HCT116 (cell line): ENCODE results near the gene SH3TC2. TPM values are rescaled to one million over a fixed set of nuclear protein-coding genes. Genes with fewer than 3 reads are reported as not detected.

Experiments used
- ATAC-seq: fragments of 200-7000 bp; cut with Tn5 transposase; 2 replicates; pipeline ENCODE4 v1.9.1; 2020; ENCODE audit warnings: mild to moderate bottlenecking, moderate library complexity
- BruUV-seq: library from RNA; stranded (reverse); fragments of 400-500 nt; replicated peaks from 2 replicates; lab custom pipeline; 2021; lab: Mats Ljungman, UMichigan
- CTCF ChIA-PET: fragments of 300-600 bp; sonication (Branson Sonifier 250); formaldehyde crosslinking; loops from one replicate; lab custom pipeline; 2021; ENCODE audit warnings: antibody characterized with exemption; lab: Charles Lee
- POLR2A ChIA-PET: fragments of 300-600, 350-600 bp; sonication (Branson Sonifier 250); formaldehyde crosslinking; loops from one replicate; lab custom pipeline; 2021; ENCODE audit warnings: antibody characterized with exemption; lab: Charles Lee
- RAD21 ChIA-PET, 2 experiments: fragments of 300-600 bp; sonication (Branson Sonifier 250); formaldehyde crosslinking; loops; one replicate each; lab custom pipeline; 2023; ENCODE audit warnings: low total read pairs in 2 of 2; ENCODE audit not compliant: uncharacterized antibody in 2 of 2, unreplicated experiment in 2 of 2, low non-redundant PET in 1 of 2; lab: Charles Lee
- DNase-seq: peaks from one replicate; pipeline ENCODE4 v3.0.0-alpha.2; 2010; ENCODE audit warnings: low read depth, low spot score
- H2AFZ ChIP-seq: fragments of 200-600 bp; shearing (Covaris generic), sonication (generic); 2 replicates; pipeline ENCODE4 v1.6.1; 2017; ENCODE audit warnings: low read depth, mixed run types, mixed read lengths, antibody characterized with exemption, low read length; ENCODE audit not compliant: poor library complexity, severe bottlenecking
- H3K27ac ChIP-seq: 2 replicates; pipeline ENCODE4 v1.5.1; 2012; ENCODE audit warnings: low read depth, low read length
- H3K27me3 ChIP-seq: fragments of 200-600 bp; sonication (generic); 2 replicates; pipeline ENCODE4 v1.6.1; 2016; ENCODE audit warnings: mixed run types, low read length, mixed read lengths; ENCODE audit not compliant: insufficient read depth
- H3K36me3 ChIP-seq, 2 experiments: fragments of 200-500 bp in 1 of 2; fragments of 200-600 bp in 1 of 2; sonication (Bioruptor generic) in 1 of 2; sonication (generic) in 1 of 2; 2 replicates each; pipeline versions ENCODE4 v1.5.1 to v1.6.1; 2014 to 2016; ENCODE audit warnings: low read length in 2 of 2, inconsistent platforms in 1 of 2, mixed read lengths in 1 of 2, mixed run types in 1 of 2; ENCODE audit not compliant: insufficient read depth in 2 of 2, control insufficient read depth in 1 of 2
- H3K4me1 ChIP-seq, 2 experiments: fragments of 200-600 bp in 1 of 2; sonication (generic) in 1 of 2; 2 replicates each; pipeline versions ENCODE4 v1.5.1 to v1.6.1; 2012 to 2017; ENCODE audit warnings: low read length in 2 of 2, inconsistent platforms in 1 of 2, mild to moderate bottlenecking in 1 of 2, mixed read lengths in 1 of 2, mixed run types in 1 of 2, moderate library complexity in 1 of 2; ENCODE audit not compliant: insufficient read depth in 2 of 2, control insufficient read depth in 1 of 2
- H3K4me2 ChIP-seq: fragments of 200-600 bp; sonication (generic); 2 replicates; pipeline ENCODE4 v1.6.1; 2017; ENCODE audit warnings: mixed run types, low read length, mixed read lengths
- H3K4me3 ChIP-seq, 2 experiments: fragments of 200-600 bp in 1 of 2; sonication (generic) in 1 of 2; replicated peaks in 1 of 2; 2 replicates each; pipeline ENCODE4 v1.5.1; 2011 to 2016; ENCODE audit warnings: low read length in 2 of 2, control low read depth in 1 of 2, low read depth in 1 of 2, mild to moderate bottlenecking in 1 of 2, mixed read lengths in 1 of 2, mixed run types in 1 of 2
- H3K79me2 ChIP-seq: fragments of 200-600 bp; sonication (generic); 2 replicates; pipeline ENCODE4 v1.6.1; 2017; ENCODE audit warnings: mild to moderate bottlenecking, mixed run types, low read length, moderate library complexity, mixed read lengths; ENCODE audit not compliant: insufficient read depth
- H3K9ac ChIP-seq: fragments of 200-600 bp; sonication (generic); 2 replicates; pipeline ENCODE4 v1.6.1; 2016; ENCODE audit warnings: low read length, mixed read lengths
- H3K9me2 ChIP-seq: fragments of 200-600 bp; sonication (generic), shearing (Covaris generic); 2 replicates; pipeline ENCODE4 v1.6.1; 2017; ENCODE audit warnings: mixed run types, mild to moderate bottlenecking, moderate library complexity; ENCODE audit not compliant: insufficient read depth
- H3K9me3 ChIP-seq, 2 experiments: fragments of 200-500 bp in 1 of 2; fragments of 200-600 bp in 1 of 2; sonication (Bioruptor generic) in 1 of 2; sonication (generic) in 1 of 2; 2 replicates each; pipeline ENCODE4 v1.6.1; 2014 to 2017; ENCODE audit warnings: low read length in 2 of 2, mixed read lengths in 2 of 2, inconsistent platforms in 1 of 2, low read depth in 1 of 2, mild to moderate bottlenecking in 1 of 2, mixed run types in 1 of 2, moderate library complexity in 1 of 2; ENCODE audit not compliant: control insufficient read depth in 1 of 2, insufficient read depth in 1 of 2
- H4K20me1 ChIP-seq: fragments of 200-600 bp; sonication (generic), shearing (Covaris generic); 2 replicates; pipeline ENCODE4 v1.6.1; 2017; ENCODE audit warnings: mixed run types, mild to moderate bottlenecking, moderate library complexity; ENCODE audit not compliant: insufficient read depth
- CBX3 ChIP-seq: IDR thresholded peaks from 2 replicates; pipeline ENCODE4 v1.6.1; 2012; ENCODE audit warnings: low read depth
- ELF1 ChIP-seq: IDR thresholded peaks from 2 replicates; pipeline ENCODE4 v1.6.1; 2012; ENCODE audit warnings: low read depth, borderline replicate concordance
- EZH2phosphoT487 ChIP-seq: fragments of 200-600 bp; IDR thresholded peaks from 2 replicates; pipeline ENCODE4 v1.6.1; 2018; ENCODE audit warnings: antibody characterized with exemption, borderline replicate concordance
- FOSL1 ChIP-seq: IDR thresholded peaks from 2 replicates; pipeline ENCODE4 v1.6.1; 2012; ENCODE audit warnings: low read depth
- POLR2A ChIP-seq: IDR thresholded peaks from 2 replicates; pipeline ENCODE4 v1.7.0; 2011; ENCODE audit warnings: borderline replicate concordance; ENCODE audit not compliant: insufficient read depth, insufficient read length; ENCODE audit errors: extremely low read depth
- SP1 ChIP-seq: IDR thresholded peaks from 2 replicates; pipeline ENCODE4 v1.6.1; 2012; ENCODE audit warnings: low read depth
- TCF7L2 ChIP-seq: IDR thresholded peaks from 2 replicates; pipeline ENCODE4 v1.7.0; 2011; ENCODE audit warnings: borderline replicate concordance, inconsistent platforms; ENCODE audit not compliant: insufficient read depth, insufficient read length; ENCODE audit errors: extremely low read depth
- ZNF274 ChIP-seq: fragments of 200-500 bp; sonication (Bioruptor generic); IDR thresholded peaks from 2 replicates; pipeline ENCODE4 v1.6.1; 2014; ENCODE audit warnings: mild to moderate bottlenecking, low read depth, low read length, inconsistent platforms
- intact Hi-C: fragments of 100-400 bp; cut with micrococcal nuclease; formaldehyde crosslinking; loops from 2 replicates; pipeline ENCODE4 v1.10.0; 2022
- total RNA-seq: library from RNA; stranded (reverse); gene quantifications from one replicate; pipeline ENCODE4 v1.2.1, GENCODE V29; 2021; ENCODE audit not compliant: unreplicated experiment
- TF ChIP-seq, protein P1 (sequence below), 3 experiments: fragments of 200-600 bp in 1 of 3; sonication (generic) in 1 of 3; IDR thresholded peaks in 2 of 3; conservative IDR thresholded peaks in 1 of 3; 2 replicates each; pipeline ENCODE4 v1.5.1; 2012 to 2017; ENCODE audit warnings: low read depth in 2 of 3, low read length in 2 of 3, antibody characterized with exemption in 1 of 3, borderline replicate concordance in 1 of 3, control low read depth in 1 of 3, mild to moderate bottlenecking in 1 of 3, mixed read lengths in 1 of 3, mixed run types in 1 of 3, moderate library complexity in 1 of 3; ENCODE audit not compliant: insufficient read depth in 1 of 3
- TF ChIP-seq, protein P2 (sequence below): IDR thresholded peaks from 2 replicates; pipeline ENCODE4 v1.6.1; 2011; ENCODE audit warnings: mild to moderate bottlenecking, low read length, moderate library complexity; ENCODE audit not compliant: insufficient replicate concordance; ENCODE audit errors: extremely low read depth

SH3TC2 gene
- total RNA-seq, 1 experiment from 2014 or later: 12.8 TPM

DNA sequence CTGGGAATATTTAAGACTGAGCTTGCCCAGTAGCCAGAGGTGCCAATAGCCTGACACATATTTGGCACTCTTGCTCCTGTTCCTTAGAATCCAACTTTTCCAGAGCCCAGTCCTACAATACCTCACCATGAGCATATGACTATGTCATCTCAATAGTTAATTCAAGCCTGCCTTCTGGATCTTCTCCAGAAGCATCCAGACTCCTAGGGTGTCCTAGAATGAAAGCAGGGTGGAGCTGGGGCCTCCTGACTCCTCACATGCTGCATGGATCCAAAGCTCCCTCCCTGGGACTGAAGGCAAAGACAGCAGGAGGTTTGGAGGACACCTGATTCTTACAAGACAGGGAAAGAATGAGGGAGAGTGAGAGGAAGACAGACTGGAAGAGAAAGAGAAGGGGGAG, 37.9 kb downstream of the SH3TC2 start:
- H3K36me3 ChIP-seq: no peaks in the 10 kb centered on the region
- TF ChIP-seq, protein P1, sequence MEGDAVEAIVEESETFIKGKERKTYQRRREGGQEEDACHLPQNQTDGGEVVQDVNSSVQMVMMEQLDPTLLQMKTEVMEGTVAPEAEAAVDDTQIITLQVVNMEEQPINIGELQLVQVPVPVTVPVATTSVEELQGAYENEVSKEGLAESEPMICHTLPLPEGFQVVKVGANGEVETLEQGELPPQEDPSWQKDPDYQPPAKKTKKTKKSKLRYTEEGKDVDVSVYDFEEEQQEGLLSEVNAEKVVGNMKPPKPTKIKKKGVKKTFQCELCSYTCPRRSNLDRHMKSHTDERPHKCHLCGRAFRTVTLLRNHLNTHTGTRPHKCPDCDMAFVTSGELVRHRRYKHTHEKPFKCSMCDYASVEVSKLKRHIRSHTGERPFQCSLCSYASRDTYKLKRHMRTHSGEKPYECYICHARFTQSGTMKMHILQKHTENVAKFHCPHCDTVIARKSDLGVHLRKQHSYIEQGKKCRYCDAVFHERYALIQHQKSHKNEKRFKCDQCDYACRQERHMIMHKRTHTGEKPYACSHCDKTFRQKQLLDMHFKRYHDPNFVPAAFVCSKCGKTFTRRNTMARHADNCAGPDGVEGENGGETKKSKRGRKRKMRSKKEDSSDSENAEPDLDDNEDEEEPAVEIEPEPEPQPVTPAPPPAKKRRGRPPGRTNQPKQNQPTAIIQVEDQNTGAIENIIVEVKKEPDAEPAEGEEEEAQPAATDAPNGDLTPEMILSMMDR (IDR thresholded peaks at IDR 0.05 in 2 of 3, conservative IDR thresholded peaks at IDR 0.05 in 1 of 3; ENCODE audit: borderline replicate concordance in 1 of 3, insufficient read depth in 1 of 3, low read depth in 2 of 3, low read length in 2 of 3): no peak
- TF ChIP-seq FOSL1 (no peak), CBX3 (no peak), POLR2A (no peak), ELF1 (no peak), TCF7L2 (no peak), ZNF274 (no peak), SP1 (no peak), EZH2phosphoT487 (no peak)
- TF ChIP-seq, protein P2, sequence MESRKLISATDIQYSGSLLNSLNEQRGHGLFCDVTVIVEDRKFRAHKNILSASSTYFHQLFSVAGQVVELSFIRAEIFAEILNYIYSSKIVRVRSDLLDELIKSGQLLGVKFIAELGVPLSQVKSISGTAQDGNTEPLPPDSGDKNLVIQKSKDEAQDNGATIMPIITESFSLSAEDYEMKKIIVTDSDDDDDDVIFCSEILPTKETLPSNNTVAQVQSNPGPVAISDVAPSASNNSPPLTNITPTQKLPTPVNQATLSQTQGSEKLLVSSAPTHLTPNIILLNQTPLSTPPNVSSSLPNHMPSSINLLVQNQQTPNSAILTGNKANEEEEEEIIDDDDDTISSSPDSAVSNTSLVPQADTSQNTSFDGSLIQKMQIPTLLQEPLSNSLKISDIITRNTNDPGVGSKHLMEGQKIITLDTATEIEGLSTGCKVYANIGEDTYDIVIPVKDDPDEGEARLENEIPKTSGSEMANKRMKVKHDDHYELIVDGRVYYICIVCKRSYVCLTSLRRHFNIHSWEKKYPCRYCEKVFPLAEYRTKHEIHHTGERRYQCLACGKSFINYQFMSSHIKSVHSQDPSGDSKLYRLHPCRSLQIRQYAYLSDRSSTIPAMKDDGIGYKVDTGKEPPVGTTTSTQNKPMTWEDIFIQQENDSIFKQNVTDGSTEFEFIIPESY: no peak
- TF ChIP-seq, all 23 proteins: peak for 0
- H3K9ac ChIP-seq: no peak overlapping the region
- no peaks in the 10 kb centered on the region for H3K9me2 ChIP-seq
- RAD21 ChIA-PET: no interaction called here
- H3K27ac ChIP-seq: no peak overlapping the region
- no peaks in the 10 kb centered on the region for H3K79me2 ChIP-seq
- H3K27me3 ChIP-seq: no peaks in the 10 kb centered on the region
- ATAC-seq (no peak), DNase-seq (no peak)
- intact Hi-C loops: no loop called here
- POLR2A ChIA-PET: no interaction called here
- no peaks in the 10 kb centered on the region for H4K20me1 ChIP-seq
- no peak overlapping the region for H3K4me3 ChIP-seq
- CTCF ChIA-PET: interaction anchor here (1.5 kb wide), 1 partner anchor 10 kb away, joined by 6 read pairs; no protein-coding TSS in a partner anchor
- BruUV-seq: no TSS peak
- no peak overlapping the region for H2AFZ ChIP-seq
- H3K4me1 ChIP-seq: no peaks in the 10 kb centered on the region
- H3K4me2 ChIP-seq: no peak overlapping the region
- H3K9me3 ChIP-seq: no peaks in the 10 kb centered on the region
